ENCODE results near the gene XRCC1.
A peak's percentile ranks its signal among the peaks of the same experiment; 100 is the strongest.

XRCC1 gene

DNA sequence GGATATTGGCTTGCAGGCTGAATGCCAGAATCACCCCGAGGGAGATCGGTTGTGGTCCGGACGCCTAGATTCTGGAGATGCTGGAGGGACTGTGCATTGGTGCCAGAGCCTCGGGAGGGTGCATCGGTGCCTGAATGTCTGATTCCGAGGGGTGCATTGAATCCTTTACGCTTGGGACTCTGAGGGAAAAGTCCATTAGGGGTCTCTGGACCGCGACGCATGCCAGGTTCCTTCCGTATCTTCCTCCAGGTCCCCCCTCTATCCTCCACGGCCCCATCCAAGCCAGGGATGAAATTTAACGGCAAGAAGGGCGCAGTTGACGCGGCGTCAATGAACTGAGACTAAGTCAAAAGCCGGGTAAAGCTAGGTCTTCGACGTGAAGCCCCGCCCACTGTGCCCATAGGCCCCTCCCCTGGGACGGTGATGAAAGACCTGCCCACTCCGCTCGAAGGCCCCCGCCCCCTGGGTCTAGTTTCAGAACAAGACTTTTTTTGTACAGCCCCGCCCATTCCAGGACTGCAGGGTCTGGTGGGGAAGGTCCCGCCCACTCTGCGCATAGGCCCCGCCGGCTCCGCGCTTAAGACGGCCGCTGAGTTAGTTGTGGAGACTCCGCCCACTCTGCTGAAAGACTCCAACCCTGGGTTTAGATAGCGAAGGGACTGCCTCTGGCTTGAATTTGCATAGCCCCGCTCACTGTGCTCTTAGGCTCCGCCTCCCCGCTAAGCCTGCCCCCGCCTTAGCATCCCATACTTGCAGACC, 41.6 kb downstream of the XRCC1 start (continued):
- peak; percentile 82 for TF ChIP-seq KLF8 (tag by site-specific recombination; IDR thresholded peaks at IDR 0.05)
- TF ChIP-seq ZNF426 (tag by site-specific recombination; IDR thresholded peaks at IDR 0.05), result no peak
- TF ChIP-seq, protein P1, sequence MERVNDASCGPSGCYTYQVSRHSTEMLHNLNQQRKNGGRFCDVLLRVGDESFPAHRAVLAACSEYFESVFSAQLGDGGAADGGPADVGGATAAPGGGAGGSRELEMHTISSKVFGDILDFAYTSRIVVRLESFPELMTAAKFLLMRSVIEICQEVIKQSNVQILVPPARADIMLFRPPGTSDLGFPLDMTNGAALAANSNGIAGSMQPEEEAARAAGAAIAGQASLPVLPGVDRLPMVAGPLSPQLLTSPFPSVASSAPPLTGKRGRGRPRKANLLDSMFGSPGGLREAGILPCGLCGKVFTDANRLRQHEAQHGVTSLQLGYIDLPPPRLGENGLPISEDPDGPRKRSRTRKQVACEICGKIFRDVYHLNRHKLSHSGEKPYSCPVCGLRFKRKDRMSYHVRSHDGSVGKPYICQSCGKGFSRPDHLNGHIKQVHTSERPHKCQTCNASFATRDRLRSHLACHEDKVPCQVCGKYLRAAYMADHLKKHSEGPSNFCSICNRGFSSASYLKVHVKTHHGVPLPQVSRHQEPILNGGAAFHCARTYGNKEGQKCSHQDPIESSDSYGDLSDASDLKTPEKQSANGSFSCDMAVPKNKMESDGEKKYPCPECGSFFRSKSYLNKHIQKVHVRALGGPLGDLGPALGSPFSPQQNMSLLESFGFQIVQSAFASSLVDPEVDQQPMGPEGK (tag by site-specific recombination; IDR thresholded peaks at IDR 0.05), result peak; percentile 88
- TF ChIP-seq KLF16 (tag by site-specific recombination; IDR thresholded peaks at IDR 0.05), result peak; percentile 70
- peak; percentile 72 for TF ChIP-seq KLF10 (tag by site-specific recombination; IDR thresholded peaks at IDR 0.05)
- TF ChIP-seq ZBTB8A (tag by site-specific recombination; IDR thresholded peaks at IDR 0.05), result peak; percentile 40; the same call in 1 of the 2 replicates
- TF ChIP-seq ZBTB21 (tag by site-specific recombination; IDR thresholded peaks at IDR 0.05), result 0 out of 2 replicates have a peak, but pooled peaks have one; percentile 19
- TF ChIP-seq ZNF777 (tag by site-specific recombination; IDR thresholded peaks at IDR 0.05; ENCODE audit: borderline replicate concordance), result peak; percentile 87
- TF ChIP-seq ZNF768 (tag by site-specific recombination; IDR thresholded peaks at IDR 0.05), result 0 out of 2 replicates have a peak, but pooled peaks have one; percentile 16
- TF ChIP-seq, protein P2, sequence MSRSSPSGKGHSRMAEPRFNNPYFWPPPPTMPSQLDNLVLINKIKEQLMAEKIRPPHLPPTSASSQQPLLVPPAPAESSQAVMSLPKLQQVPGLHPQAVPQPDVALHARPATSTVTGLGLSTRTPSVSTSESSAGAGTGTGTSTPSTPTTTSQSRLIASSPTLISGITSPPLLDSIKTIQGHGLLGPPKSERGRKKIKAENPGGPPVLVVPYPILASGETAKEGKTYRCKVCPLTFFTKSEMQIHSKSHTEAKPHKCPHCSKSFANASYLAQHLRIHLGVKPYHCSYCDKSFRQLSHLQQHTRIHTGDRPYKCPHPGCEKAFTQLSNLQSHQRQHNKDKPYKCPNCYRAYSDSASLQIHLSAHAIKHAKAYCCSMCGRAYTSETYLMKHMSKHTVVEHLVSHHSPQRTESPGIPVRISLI (tag by site-specific recombination; IDR thresholded peaks at IDR 0.05), result peak; percentile 89; the same call in 1 of the 2 replicates
- TF ChIP-seq ZBTB48 (tag by site-specific recombination; IDR thresholded peaks at IDR 0.05), result peak; percentile 66
- TF ChIP-seq, protein P3, sequence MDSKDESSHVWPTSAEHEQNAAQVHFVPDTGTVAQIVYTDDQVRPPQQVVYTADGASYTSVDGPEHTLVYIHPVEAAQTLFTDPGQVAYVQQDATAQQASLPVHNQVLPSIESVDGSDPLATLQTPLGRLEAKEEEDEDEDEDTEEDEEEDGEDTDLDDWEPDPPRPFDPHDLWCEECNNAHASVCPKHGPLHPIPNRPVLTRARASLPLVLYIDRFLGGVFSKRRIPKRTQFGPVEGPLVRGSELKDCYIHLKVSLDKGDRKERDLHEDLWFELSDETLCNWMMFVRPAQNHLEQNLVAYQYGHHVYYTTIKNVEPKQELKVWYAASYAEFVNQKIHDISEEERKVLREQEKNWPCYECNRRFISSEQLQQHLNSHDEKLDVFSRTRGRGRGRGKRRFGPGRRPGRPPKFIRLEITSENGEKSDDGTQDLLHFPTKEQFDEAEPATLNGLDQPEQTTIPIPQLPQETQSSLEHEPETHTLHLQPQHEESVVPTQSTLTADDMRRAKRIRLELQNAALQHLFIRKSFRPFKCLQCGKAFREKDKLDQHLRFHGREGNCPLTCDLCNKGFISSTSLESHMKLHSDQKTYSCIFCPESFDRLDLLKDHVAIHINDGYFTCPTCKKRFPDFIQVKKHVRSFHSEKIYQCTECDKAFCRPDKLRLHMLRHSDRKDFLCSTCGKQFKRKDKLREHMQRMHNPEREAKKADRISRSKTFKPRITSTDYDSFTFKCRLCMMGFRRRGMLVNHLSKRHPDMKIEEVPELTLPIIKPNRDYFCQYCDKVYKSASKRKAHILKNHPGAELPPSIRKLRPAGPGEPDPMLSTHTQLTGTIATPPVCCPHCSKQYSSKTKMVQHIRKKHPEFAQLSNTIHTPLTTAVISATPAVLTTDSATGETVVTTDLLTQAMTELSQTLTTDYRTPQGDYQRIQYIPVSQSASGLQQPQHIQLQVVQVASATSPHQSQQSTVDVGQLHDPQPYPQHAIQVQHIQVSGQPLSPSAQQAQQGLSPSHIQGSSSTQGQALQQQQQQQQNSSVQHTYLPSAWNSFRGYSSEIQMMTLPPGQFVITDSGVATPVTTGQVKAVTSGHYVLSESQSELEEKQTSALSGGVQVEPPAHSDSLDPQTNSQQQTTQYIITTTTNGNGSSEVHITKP (tag by site-specific recombination; IDR thresholded peaks at IDR 0.05), result peak; percentile 98
- 0 out of 2 replicates have a peak, but pooled peaks have one; percentile 5 for TF ChIP-seq BCL11A (tag by site-specific recombination; IDR thresholded peaks at IDR 0.05; ENCODE audit: low read depth)
- TF ChIP-seq GLIS1 (tag by site-specific recombination; IDR thresholded peaks at IDR 0.05), result peak; percentile 8; the same call in 1 of the 2 replicates
- TF ChIP-seq ZNF112 (tag by site-specific recombination; IDR thresholded peaks at IDR 0.05), result no peak
- TF ChIP-seq ZNF366 (tag by site-specific recombination; conservative IDR thresholded peaks at IDR 0.05), result no peak
- no peak for TF ChIP-seq ZNF214 (tag by site-specific recombination; IDR thresholded peaks at IDR 0.05; ENCODE audit: borderline replicate concordance)

DNA sequence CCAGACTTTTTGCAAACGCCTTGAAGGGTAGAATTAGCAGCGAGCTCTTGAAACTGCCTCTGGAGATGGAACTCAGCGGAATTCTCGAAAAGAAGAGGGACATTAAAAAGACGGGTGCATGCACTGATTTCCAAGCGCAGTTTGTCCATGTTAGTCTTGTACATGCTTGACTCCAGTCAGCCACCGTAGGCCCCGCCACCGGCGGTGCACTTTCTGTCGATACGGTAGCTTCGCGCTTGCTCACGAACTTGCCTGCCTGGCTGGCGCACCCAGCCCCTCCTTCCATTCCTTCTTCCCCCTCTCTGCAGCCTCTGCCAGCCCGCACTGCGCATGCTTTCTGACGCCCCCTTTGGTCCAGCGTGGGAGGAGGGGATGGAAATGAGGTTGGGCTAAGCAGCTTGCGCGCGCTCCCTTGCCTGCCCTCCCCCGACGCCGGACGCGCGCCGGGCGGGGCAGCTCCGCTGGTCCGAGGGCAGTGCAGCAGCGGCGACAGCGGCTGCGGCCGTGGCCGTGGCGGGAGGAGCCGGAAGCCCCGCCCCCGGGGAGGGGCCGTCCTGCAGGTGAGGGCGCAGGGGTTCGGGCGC, 42.3 kb downstream of the XRCC1 start, which contains the start of gene ZNF575:
Gene ZNF575 (plus strand): TSS at position 227 of the 584 bp plus-strand sequence. CDS start 1,235 bp downstream, outside the sequence.
- Histone ChIP-seq H3K36me3 (ENCODE audit: control insufficient read depth in 2 of 2, insufficient read depth in 1 of 2, low read length in 2 of 2) (peaks cover 22 to 23% of the 10 kb centered on the region in 2 experiments), H3K4me3 (ENCODE audit: low read depth, low read length) (peak within 1 kb of the TSS; percentile 9), H3K4me1 (ENCODE audit: control insufficient read depth, insufficient read depth, low read length) (peaks cover 26% of the 10 kb centered on the region), H3K27ac (ENCODE audit: extremely low read depth, low read depth, low read length) (peak within 1 kb of the TSS; percentile 73), H3K9me3 (ENCODE audit: control insufficient read depth, insufficient read depth, low read depth, low read length) (no peaks in the 10 kb centered on the region)
- ChIA-PET POLR2A (interaction anchor here (0.7 to 2.2 kb wide), 18 partner anchors 8 to 674 kb away, joined by 3 to 25 read pairs (median 6); partner anchors contain the start of genes IRGQ, PHLDB3 and ZNF576), CTCF (interaction anchor here (0.6 to 13.6 kb wide), 13 partner anchors 11 to 413 kb away, joined by 3 to 138 read pairs (median 5); partner anchors contain the start of gene LYPD3)
- TF ChIP-seq, protein P4, sequence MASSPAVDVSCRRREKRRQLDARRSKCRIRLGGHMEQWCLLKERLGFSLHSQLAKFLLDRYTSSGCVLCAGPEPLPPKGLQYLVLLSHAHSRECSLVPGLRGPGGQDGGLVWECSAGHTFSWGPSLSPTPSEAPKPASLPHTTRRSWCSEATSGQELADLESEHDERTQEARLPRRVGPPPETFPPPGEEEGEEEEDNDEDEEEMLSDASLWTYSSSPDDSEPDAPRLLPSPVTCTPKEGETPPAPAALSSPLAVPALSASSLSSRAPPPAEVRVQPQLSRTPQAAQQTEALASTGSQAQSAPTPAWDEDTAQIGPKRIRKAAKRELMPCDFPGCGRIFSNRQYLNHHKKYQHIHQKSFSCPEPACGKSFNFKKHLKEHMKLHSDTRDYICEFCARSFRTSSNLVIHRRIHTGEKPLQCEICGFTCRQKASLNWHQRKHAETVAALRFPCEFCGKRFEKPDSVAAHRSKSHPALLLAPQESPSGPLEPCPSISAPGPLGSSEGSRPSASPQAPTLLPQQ (tag by site-specific recombination; IDR thresholded peaks at IDR 0.05), result peak; percentile 47
- TF ChIP-seq ZNF768 (tag by site-specific recombination; IDR thresholded peaks at IDR 0.05), result no peak
- TF ChIP-seq GLIS1 (tag by site-specific recombination; IDR thresholded peaks at IDR 0.05), result peak; percentile 49
- TF ChIP-seq, protein P5, sequence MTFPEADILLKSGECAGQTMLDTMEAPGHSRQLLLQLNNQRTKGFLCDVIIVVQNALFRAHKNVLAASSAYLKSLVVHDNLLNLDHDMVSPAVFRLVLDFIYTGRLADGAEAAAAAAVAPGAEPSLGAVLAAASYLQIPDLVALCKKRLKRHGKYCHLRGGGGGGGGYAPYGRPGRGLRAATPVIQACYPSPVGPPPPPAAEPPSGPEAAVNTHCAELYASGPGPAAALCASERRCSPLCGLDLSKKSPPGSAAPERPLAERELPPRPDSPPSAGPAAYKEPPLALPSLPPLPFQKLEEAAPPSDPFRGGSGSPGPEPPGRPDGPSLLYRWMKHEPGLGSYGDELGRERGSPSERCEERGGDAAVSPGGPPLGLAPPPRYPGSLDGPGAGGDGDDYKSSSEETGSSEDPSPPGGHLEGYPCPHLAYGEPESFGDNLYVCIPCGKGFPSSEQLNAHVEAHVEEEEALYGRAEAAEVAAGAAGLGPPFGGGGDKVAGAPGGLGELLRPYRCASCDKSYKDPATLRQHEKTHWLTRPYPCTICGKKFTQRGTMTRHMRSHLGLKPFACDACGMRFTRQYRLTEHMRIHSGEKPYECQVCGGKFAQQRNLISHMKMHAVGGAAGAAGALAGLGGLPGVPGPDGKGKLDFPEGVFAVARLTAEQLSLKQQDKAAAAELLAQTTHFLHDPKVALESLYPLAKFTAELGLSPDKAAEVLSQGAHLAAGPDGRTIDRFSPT (tag by site-specific recombination; IDR thresholded peaks at IDR 0.05), result peak; percentile 36; the same call in 1 of the 2 replicates
- peak; percentile 57; the same call in 1 of the 2 replicates for TF ChIP-seq GFI1B (tag by site-specific recombination; IDR thresholded peaks at IDR 0.05)
- peak; percentile 52 for TF ChIP-seq ZXDB (tag by site-specific recombination; IDR thresholded peaks at IDR 0.05)
- TF ChIP-seq OSR2 (tag by site-specific recombination; IDR thresholded peaks at IDR 0.05), result peak; percentile 75
- TF ChIP-seq ZNF623 (tag by site-specific recombination; IDR thresholded peaks at IDR 0.05), result no peak

Data from HEK293 (cell line).